ENCODE measurements around the gene TBL2.
"Not testable (repeated sequence)": the region's sequence is repeated elsewhere in the genome, so short reads cannot be mapped to it uniquely, and the experiment has no call there.

The TBL2 gene

DNA sequence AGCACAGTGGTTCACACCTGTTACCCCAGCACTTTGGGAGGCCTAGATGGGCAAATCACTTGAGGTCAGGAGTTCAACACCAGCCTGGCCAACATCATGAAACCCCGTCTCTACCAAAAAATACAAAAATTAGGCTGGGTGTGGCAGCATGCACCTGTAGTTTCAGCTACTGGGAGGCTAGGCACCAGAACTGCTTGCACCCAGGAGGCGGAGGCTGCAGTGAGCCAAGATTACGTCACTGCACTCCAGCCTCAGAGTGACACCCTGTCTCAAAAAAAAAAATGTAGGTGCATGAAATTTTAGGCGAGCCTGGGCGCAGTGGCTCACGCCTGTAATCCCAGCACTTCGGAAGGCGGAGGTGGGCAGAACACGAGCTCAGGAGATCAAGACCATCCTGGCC is 30.5 kb downstream of the TBL2 start:
- CTCF ChIA-PET, result interaction anchor here (0.8 to 2.1 kb wide), 3 partner anchors 9 to 181 kb away, joined by 3 to 10 read pairs (median 3); no protein-coding TSS in a partner anchor

DNA sequence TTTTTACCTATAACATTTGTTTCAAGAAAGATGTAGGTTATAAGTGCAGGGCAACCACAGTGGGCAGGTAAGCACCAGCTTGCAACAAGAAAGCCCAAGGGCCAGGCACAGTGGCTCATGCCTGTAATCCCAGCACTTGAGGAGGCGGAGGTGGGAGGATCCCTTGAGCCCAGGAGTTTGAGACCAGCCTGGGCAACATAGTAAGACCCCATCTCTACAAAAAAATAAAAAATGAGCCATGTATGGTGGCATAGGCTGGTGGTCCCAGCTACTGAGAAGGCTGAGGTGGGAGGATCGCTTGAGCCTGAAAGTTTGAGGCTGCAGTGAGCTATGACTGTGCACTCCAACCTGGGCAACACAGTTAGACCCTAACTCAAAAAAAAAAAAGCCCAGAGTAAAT is 33.7 kb downstream of the TBL2 start:
- ChIA-PET POLR2A (no interaction called here), CTCF (no interaction called here)
- Histone ChIP-seq H3K4me3 (ENCODE audit: control insufficient read depth in 1 of 7, extremely low read depth in 1 of 7, insufficient read depth in 4 of 7, low read depth in 2 of 7, low read length in 6 of 7) (no peak overlapping the region), H3K36me3 (ENCODE audit: control insufficient read depth in 4 of 4, insufficient read depth in 4 of 4, low read length in 3 of 4) (peaks cover 22 to 64% (median 33%) of the 10 kb centered on the region in 4 experiments), H3K9me3 (ENCODE audit: control extremely low read depth in 1 of 5, control insufficient read depth in 4 of 5, insufficient read depth in 2 of 5, low read depth in 1 of 5, low read length in 4 of 5) (no peaks in the 10 kb centered on the region), H3K4me1 (ENCODE audit: control extremely low read depth in 1 of 4, control insufficient read depth in 4 of 4, insufficient read depth in 4 of 4, low read length in 3 of 4) (no peaks in the 10 kb centered on the region), H3K27ac (ENCODE audit: insufficient read depth in 1 of 2, low read depth in 1 of 2, low read length in 2 of 2, poor library complexity in 1 of 2, severe bottlenecking in 2 of 2) (no peak overlapping the region), H3K27me3 (replicated peaks in 2 of 5; ENCODE audit: control insufficient read depth in 4 of 5, insufficient read depth in 5 of 5, low read length in 4 of 5) (no peaks in the 10 kb centered on the region)
- 100% methylated on average over 2 of the region's 2 CpGs for WGBS (ENCODE audit: insufficient coverage)
- no peak for DNase-seq

More for the DNA sequence above, 30.5 kb downstream of the TBL2 start:
- Histone ChIP-seq H3K4me1 (ENCODE audit: control extremely low read depth in 1 of 4, control insufficient read depth in 4 of 4, insufficient read depth in 4 of 4, low read length in 3 of 4) (no peaks in the 10 kb centered on the region), H3K27ac (ENCODE audit: insufficient read depth in 1 of 2, low read depth in 1 of 2, low read length in 2 of 2, poor library complexity in 1 of 2, severe bottlenecking in 2 of 2) (no peak overlapping the region), H3K4me3 (ENCODE audit: control insufficient read depth in 1 of 7, extremely low read depth in 1 of 7, insufficient read depth in 4 of 7, low read depth in 2 of 7, low read length in 6 of 7) (no peak overlapping the region), H3K27me3 (replicated peaks in 2 of 5; ENCODE audit: control insufficient read depth in 4 of 5, insufficient read depth in 5 of 5, low read length in 4 of 5) (no peaks in the 10 kb centered on the region), H3K36me3 (ENCODE audit: control insufficient read depth in 4 of 4, insufficient read depth in 4 of 4, low read length in 3 of 4) (peaks cover 21 to 63% (median 25%) of the 10 kb centered on the region in 4 experiments), H3K9me3 (ENCODE audit: control extremely low read depth in 1 of 5, control insufficient read depth in 4 of 5, insufficient read depth in 2 of 5, low read depth in 1 of 5, low read length in 4 of 5) (no peaks in the 10 kb centered on the region)
- 92% methylated on average over 8 of the region's 9 CpGs for WGBS (ENCODE audit: insufficient coverage)
- DNase-seq, result no peak
- POLR2A ChIA-PET, result no interaction called here

DNA sequence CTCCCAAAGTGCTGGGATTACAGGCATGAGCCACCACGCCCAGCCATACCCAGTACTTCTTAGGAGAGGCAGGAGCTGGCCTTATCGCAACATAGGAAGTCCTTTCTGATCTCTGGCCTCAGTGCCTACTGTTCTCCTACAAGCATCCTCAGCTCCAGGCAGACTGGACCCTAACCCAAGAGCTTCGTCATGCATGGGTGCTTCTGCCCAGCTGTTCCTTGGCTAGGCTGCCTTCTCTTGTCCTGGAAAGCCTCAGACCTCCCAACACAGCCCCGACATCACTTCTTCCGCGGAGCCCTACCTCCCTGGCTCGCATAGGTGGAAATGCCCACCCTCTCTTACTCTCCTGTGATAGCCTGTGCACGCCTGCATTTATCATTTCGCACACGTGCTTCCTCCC is 36.7 kb downstream of the TBL2 start:
- H3K9me3 ChIP-seq (ENCODE audit: control extremely low read depth in 1 of 5, control insufficient read depth in 4 of 5, insufficient read depth in 2 of 5, low read depth in 1 of 5, low read length in 4 of 5), result no peaks in the 10 kb centered on the region
- H3K27ac ChIP-seq (ENCODE audit: insufficient read depth in 1 of 2, low read depth in 1 of 2, low read length in 2 of 2, poor library complexity in 1 of 2, severe bottlenecking in 2 of 2), result no peak overlapping the region
- POLR2A ChIA-PET, result no interaction called here
- DNase-seq, result no peak
- H3K36me3 ChIP-seq (ENCODE audit: control insufficient read depth in 4 of 4, insufficient read depth in 4 of 4, low read length in 3 of 4), result peaks cover 20 to 69% (median 48%) of the 10 kb centered on the region in 4 experiments
- no peak overlapping the region for H3K4me3 ChIP-seq (ENCODE audit: control insufficient read depth in 1 of 7, extremely low read depth in 1 of 7, insufficient read depth in 4 of 7, low read depth in 2 of 7, low read length in 6 of 7)
- H3K27me3 ChIP-seq (replicated peaks in 2 of 5; ENCODE audit: control insufficient read depth in 4 of 5, insufficient read depth in 5 of 5, low read length in 4 of 5), result no peaks in the 10 kb centered on the region
- WGBS (ENCODE audit: insufficient coverage), result 99% methylated on average over 9 of the region's 10 CpGs
- CTCF ChIA-PET, result interaction anchor here (2.1 kb wide), 1 partner anchor 14 kb away, joined by 4 read pairs; no protein-coding TSS in a partner anchor
- no peaks in the 10 kb centered on the region for H3K4me1 ChIP-seq (ENCODE audit: control extremely low read depth in 1 of 4, control insufficient read depth in 4 of 4, insufficient read depth in 4 of 4, low read length in 3 of 4)

DNA sequence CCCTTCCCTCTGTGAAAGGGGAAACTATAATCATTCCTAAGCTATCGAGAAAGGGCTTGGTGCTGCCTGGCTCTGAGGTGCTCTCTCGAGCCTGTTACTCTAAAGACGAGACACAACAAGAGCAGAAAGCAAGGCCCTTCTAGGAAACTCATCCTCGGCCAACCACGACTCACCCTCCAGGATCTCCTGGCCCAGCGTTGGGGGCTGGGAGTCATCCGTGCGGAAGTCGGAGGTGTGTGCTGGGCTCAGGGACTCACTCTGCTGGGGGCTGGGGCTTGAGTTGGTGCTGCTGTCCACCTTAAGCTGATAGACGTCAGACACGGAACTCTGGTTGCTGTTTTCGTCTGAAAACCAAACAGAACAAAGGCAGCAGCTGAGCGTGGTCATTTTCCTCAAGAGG is 38.7 kb downstream of the TBL2 start:
- DNase-seq, result no peak

DNA sequence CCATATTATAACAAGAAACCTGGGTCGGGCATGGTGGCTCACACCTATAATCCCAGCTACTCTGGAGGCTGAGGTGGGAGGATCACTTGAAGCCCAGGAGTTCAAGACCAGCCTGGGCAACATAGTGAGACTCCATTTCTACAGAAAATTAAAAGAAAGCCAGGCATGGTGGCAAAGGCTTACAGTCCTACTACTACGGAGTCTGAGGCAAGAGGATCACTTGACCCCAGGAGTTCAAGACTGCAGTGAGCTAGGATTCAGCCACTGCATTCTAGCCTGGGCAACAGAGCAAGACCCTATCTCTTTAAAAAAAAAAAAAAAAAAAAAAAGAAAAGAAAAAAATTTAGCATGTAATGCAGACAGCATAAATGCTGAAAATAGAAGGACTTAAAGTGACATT is 39.9 kb downstream of the TBL2 start:
- 100% methylated on average over 1 of the region's 2 CpGs for WGBS (ENCODE audit: insufficient coverage)
- H3K4me1 ChIP-seq (ENCODE audit: control extremely low read depth in 1 of 4, control insufficient read depth in 4 of 4, insufficient read depth in 4 of 4, low read length in 3 of 4); POLR2A ChIA-PET; H3K27me3 ChIP-seq (replicated peaks in 2 of 5; ENCODE audit: control insufficient read depth in 4 of 5, insufficient read depth in 5 of 5, low read length in 4 of 5); H3K9me3 ChIP-seq (ENCODE audit: control extremely low read depth in 1 of 5, control insufficient read depth in 4 of 5, insufficient read depth in 2 of 5, low read depth in 1 of 5, low read length in 4 of 5); H3K4me3 ChIP-seq (ENCODE audit: control insufficient read depth in 1 of 7, extremely low read depth in 1 of 7, insufficient read depth in 4 of 7, low read depth in 2 of 7, low read length in 6 of 7); DNase-seq; H3K27ac ChIP-seq (ENCODE audit: insufficient read depth in 1 of 2, low read depth in 1 of 2, low read length in 2 of 2, poor library complexity in 1 of 2, severe bottlenecking in 2 of 2): not testable (repeated sequence)
- CTCF ChIA-PET, result interaction anchor here (1.3 kb wide), 1 partner anchor 11 kb away, joined by 3 read pairs; no protein-coding TSS in a partner anchor
- peaks cover 17 to 76% (median 60%) of the 10 kb centered on the region in 4 experiments for H3K36me3 ChIP-seq (ENCODE audit: control insufficient read depth in 4 of 4, insufficient read depth in 4 of 4, low read length in 3 of 4)

More for the DNA sequence above, 38.7 kb downstream of the TBL2 start:
- no peaks in the 10 kb centered on the region for H3K9me3 ChIP-seq (ENCODE audit: control extremely low read depth in 1 of 5, control insufficient read depth in 4 of 5, insufficient read depth in 2 of 5, low read depth in 1 of 5, low read length in 4 of 5)
- 96% methylated on average over 13 of the region's 13 CpGs for WGBS (ENCODE audit: insufficient coverage)
- CTCF ChIA-PET, result interaction anchor here (0.9 to 1.1 kb wide), 3 partner anchors 10 to 17 kb away, joined by 3 read pairs; no protein-coding TSS in a partner anchor
- H3K4me3 ChIP-seq (ENCODE audit: control insufficient read depth in 1 of 7, extremely low read depth in 1 of 7, insufficient read depth in 4 of 7, low read depth in 2 of 7, low read length in 6 of 7), result no peak overlapping the region
- no peak overlapping the region for H3K27ac ChIP-seq (ENCODE audit: insufficient read depth in 1 of 2, low read depth in 1 of 2, low read length in 2 of 2, poor library complexity in 1 of 2, severe bottlenecking in 2 of 2)
- no peaks in the 10 kb centered on the region for H3K4me1 ChIP-seq (ENCODE audit: control extremely low read depth in 1 of 4, control insufficient read depth in 4 of 4, insufficient read depth in 4 of 4, low read length in 3 of 4)
- POLR2A ChIA-PET, result no interaction called here
- H3K36me3 ChIP-seq (ENCODE audit: control insufficient read depth in 4 of 4, insufficient read depth in 4 of 4, low read length in 3 of 4), result peaks cover 22 to 81% (median 60%) of the 10 kb centered on the region in 4 experiments
- no peaks in the 10 kb centered on the region for H3K27me3 ChIP-seq (replicated peaks in 2 of 5; ENCODE audit: control insufficient read depth in 4 of 5, insufficient read depth in 5 of 5, low read length in 4 of 5)

DNA sequence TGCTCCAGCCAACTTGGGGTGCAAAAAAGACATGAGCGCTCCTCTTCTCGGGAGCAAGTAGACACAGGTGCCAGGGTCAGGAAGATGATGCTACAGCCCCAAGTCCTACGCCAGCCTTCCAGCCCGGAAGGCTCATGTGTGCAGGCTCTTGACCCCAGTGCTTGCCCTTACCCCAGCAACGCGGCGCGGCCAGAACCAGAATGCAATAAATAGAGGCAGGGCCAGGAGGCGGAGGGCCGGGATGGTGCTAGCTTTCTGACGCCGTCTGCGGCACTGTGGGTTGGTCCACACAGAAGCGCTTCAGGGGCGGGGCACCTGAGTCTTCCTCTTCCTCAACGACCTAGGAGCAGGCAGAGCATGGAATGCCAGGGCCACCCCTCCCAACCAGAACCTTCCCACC is 41.3 kb downstream of the TBL2 start:
- H3K27me3 ChIP-seq (replicated peaks in 2 of 5; ENCODE audit: control insufficient read depth in 4 of 5, insufficient read depth in 5 of 5, low read length in 4 of 5), result no peaks in the 10 kb centered on the region
- ChIA-PET CTCF (interaction anchor here (1.6 to 1.8 kb wide), 2 partner anchors 20 to 29 kb away, joined by 3 to 4 read pairs; no protein-coding TSS in a partner anchor), POLR2A (no interaction called here)
- peaks cover 12 to 62% (median 55%) of the 10 kb centered on the region in 4 experiments for H3K36me3 ChIP-seq (ENCODE audit: control insufficient read depth in 4 of 4, insufficient read depth in 4 of 4, low read length in 3 of 4)
- WGBS (ENCODE audit: insufficient coverage), result 94% methylated on average over 16 of the region's 16 CpGs
- no peak overlapping the region for H3K27ac ChIP-seq (ENCODE audit: insufficient read depth in 1 of 2, low read depth in 1 of 2, low read length in 2 of 2, poor library complexity in 1 of 2, severe bottlenecking in 2 of 2)
- H3K9me3 ChIP-seq (ENCODE audit: control extremely low read depth in 1 of 5, control insufficient read depth in 4 of 5, insufficient read depth in 2 of 5, low read depth in 1 of 5, low read length in 4 of 5), result no peaks in the 10 kb centered on the region
- DNase-seq, result no peak
- no peak overlapping the region for H3K4me3 ChIP-seq (ENCODE audit: control insufficient read depth in 1 of 7, extremely low read depth in 1 of 7, insufficient read depth in 4 of 7, low read depth in 2 of 7, low read length in 6 of 7)
- H3K4me1 ChIP-seq (ENCODE audit: control extremely low read depth in 1 of 4, control insufficient read depth in 4 of 4, insufficient read depth in 4 of 4, low read length in 3 of 4), result no peaks in the 10 kb centered on the region

DNA sequence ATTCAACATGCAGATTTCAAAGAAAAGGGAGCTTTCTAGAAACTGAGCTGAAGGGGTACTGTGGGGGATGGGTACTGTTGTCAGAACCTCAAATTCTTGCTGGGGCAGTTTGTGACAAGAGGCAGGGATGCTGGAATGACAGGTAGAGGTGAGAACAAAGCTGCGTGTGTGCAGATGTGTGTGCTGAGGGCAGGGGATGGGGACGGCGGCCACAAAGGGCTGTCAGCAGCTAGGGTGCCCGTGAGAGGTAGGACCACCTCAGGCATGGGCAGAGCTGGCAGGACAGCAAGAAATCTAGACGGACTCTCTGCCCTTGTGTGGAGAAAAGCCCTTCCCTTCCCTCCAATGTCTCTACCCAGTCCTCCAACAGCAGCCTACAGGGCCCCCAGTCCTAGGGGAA is 41.9 kb downstream of the TBL2 start:
- Histone ChIP-seq H3K9me3 (ENCODE audit: control extremely low read depth in 1 of 5, control insufficient read depth in 4 of 5, insufficient read depth in 2 of 5, low read depth in 1 of 5, low read length in 4 of 5) (no peaks in the 10 kb centered on the region), H3K4me1 (ENCODE audit: control extremely low read depth in 1 of 4, control insufficient read depth in 4 of 4, insufficient read depth in 4 of 4, low read length in 3 of 4) (no peaks in the 10 kb centered on the region), H3K27ac (ENCODE audit: insufficient read depth in 1 of 2, low read depth in 1 of 2, low read length in 2 of 2, poor library complexity in 1 of 2, severe bottlenecking in 2 of 2) (no peak overlapping the region), H3K36me3 (ENCODE audit: control insufficient read depth in 4 of 4, insufficient read depth in 4 of 4, low read length in 3 of 4) (peaks cover 9 to 57% (median 52%) of the 10 kb centered on the region in 4 experiments), H3K27me3 (replicated peaks in 2 of 5; ENCODE audit: control insufficient read depth in 4 of 5, insufficient read depth in 5 of 5, low read length in 4 of 5) (no peaks in the 10 kb centered on the region), H3K4me3 (ENCODE audit: control insufficient read depth in 1 of 7, extremely low read depth in 1 of 7, insufficient read depth in 4 of 7, low read depth in 2 of 7, low read length in 6 of 7) (no peak overlapping the region)
- DNase-seq, result no peak
- POLR2A ChIA-PET, result no interaction called here
- 100% methylated on average over 5 of the region's 5 CpGs for WGBS (ENCODE audit: insufficient coverage)
- CTCF ChIA-PET, result interaction anchor here (0.9 to 1.8 kb wide), 3 partner anchors 15 to 29 kb away, joined by 3 to 4 read pairs (median 3); no protein-coding TSS in a partner anchor
